HG02571 (cell line): ENCODE data around the gene APCDD1L.
"Not testable (repeated sequence)": the region's sequence is repeated elsewhere in the genome, so short reads cannot be mapped to it uniquely, and the experiment has no call there.

Experiments used
- ATAC-seq: cut with Tn5 transposase; IDR thresholded peaks from one replicate; pipeline ENCODE4 v1.9.1; 2021; ENCODE audit warnings: mild to moderate bottlenecking, moderate library complexity; ENCODE audit not compliant: unreplicated experiment

The APCDD1L gene

GRCh38 chr20:58418949-58419748, 96.0 kb downstream of the APCDD1L start:
- no peak for ATAC-seq

- no peak for ATAC-seq
These were observed 97.8 kb downstream of the APCDD1L start for GRCh38 chr20:58417438-58417837.

- ATAC-seq: no peak
These were observed 98.4 kb downstream of the APCDD1L start for GRCh38 chr20:58416835-58417234.

GRCh38 chr20:58416057-58416456, 99.1 kb downstream of the APCDD1L start:
- ATAC-seq: no peak

GRCh38 chr20:58414786-58415185, 100.4 kb downstream of the APCDD1L start:
- ATAC-seq: not testable (repeated sequence)

- not testable (repeated sequence) for ATAC-seq
These were observed 101.0 kb downstream of the APCDD1L start for GRCh38 chr20:58414216-58414615.
